Forelimb muscle (tissue), 1 donor: ENCODE results near the gene CABYR. TPM values are rescaled to one million over a fixed set of nuclear protein-coding genes. Genes with fewer than 3 reads are reported as not detected.

Source experiments
- DNase-seq: peaks from one replicate; pipeline ENCODE4 v3.0.0-alpha.2; 2013; ENCODE audit warnings: low read depth
- polyA plus RNA-seq: library from polyadenylated mRNA; unstranded; fragments of 120-200 nt; gene quantifications from one replicate; pipeline ENCODE4 v1.2.1, GENCODE V29; 2013; ENCODE audit not compliant: insufficient read length

The CABYR gene
- 3.3 TPM for polyA plus RNA-seq

DNA sequence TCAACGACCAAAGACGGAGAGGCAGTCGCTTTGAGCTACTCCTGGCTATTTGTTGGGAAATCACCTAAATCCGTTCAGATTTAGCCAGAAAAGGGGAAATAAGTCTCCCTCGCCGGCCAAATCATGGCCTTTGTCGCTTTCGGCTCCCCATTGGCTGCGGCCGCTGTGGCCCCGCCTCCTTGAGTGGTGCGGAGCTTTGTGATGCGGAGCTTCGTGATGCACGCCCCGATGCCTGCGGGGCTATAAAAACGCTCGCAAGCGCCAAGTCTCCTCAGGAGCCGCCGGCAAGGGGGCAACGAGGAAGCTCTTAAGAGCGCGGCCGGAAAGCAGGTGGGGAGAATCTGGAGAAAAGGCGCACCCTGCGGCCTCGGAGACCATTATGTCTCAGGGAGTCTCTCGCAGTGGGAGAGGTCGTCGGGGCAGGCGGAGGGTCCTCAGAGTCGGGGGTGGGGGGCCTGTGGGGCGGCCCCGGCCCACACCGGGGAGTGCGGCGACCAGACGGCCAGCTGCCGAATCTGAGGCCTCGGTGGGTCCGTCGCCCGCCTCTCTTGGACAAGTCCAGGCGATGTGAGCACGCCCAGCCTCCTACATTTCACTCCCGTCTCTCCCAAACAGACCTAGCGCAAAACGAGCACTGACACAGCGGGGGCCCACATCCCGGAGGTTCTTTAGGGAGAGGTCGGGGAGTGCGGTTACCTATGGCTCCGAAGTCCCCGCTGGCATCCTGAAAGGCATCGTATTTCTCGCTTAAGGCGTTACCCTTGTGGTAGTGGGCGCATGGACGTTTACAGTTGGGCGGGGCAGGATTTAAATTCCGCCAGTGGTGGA, at the start of gene CABYR:
Gene CABYR (plus strand): TSS at position 274 of the 828 bp plus-strand sequence. CDS start 4,053 bp downstream, outside the sequence.
- DNase-seq = peak; percentile 22

DNA sequence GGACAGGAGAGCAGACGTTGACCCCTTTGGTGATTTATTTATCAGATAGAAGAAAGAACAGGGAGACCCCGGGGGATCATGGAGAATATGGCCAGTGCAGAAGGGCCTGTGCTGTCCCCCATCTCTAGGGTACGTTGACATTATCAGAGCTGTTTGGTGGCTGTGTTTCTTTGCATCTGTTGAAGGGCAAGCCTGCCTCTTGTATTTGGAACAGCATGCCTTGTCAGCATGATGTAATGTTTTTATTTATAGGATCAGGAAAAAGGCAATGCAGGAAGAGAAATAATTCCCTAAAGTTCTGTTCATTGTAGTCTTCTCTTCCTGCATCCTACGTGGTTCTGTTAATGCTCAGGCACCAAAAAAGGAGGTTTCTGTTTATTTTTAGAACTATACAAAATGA, 49.8 kb upstream of the CABYR start:
- DNase-seq = no peak

DNA sequence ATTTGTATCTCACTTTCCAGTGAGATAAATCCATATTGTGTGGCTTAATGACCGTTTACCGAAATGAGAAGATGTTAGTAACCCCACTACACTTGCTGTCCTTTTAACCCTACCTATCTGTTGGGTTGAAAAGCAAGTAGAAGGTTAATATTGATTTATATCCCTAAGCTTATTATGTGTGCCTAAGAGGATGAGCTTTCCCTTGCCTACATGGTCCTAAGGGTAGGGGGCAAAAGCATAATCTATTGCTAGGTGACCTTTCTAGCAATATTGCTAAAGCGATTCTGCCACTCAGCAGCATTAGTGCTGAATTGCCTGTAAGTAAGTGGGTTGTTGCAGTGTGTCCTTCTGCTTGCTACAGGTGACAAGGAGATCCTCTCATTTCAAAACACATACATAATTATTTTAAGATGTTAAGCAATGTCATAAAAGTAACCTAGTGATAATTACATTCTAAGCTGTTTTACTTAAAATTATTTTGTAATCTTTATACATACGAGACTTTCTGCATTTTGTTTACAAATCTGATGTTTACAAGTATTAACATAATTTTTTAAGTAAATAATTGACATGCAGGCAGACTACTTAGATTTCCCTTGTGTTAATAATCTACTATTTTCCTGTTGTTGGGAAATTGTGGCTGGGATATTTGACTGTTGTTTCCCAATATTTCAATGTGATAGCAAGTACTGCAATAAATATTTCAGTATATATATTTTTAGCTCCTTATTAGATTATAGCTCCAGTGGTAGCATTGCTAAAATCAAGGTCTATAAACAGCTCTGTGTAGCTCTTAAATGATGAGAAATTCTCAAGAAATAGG, 49.1 kb upstream of the CABYR start:
- no peak for DNase-seq

DNA sequence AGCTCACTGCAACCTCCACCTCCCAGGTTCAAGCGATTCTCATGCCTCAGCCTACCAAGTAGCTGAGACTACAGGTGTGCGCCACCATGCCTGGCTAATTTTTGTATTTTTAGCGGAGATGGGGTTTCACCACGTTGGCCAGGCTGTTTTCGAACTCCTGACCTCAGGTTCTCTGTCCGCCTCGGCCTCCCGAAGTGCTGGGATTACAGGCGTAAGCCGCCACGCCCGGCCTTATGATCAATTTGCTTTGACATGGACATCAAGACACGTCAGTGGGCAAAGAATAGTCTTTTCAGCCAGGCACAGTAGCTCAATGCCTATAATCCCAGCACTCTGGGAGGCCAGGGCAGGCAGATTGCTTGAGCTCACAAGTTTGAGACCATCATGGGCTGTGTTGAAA, 48.0 kb upstream of the CABYR start:
- DNase-seq = no peak

DNA sequence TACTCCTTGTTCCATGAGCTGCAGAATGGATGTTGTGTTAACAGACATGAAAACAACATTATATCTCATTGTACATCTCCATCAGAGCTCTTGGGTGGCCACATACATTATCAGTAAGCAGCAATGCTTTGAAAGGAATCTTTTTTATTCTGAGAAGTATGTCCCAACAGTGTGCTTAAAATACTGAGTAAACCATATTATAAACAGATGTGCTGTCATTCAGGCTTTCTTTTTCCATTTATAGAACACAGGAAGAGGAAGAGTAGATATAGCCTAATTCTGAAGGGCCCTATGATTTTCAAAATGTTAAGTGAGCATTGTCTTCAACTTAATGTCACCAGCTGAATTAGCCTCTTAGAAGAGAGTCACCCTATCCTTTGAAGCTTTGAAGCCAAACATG, 44.3 kb upstream of the CABYR start:
- DNase-seq = no peak

- DNase-seq = no peak
Observed at GRCh38 chr18:24095976-24096375, 42.9 kb upstream of the CABYR start.

DNA sequence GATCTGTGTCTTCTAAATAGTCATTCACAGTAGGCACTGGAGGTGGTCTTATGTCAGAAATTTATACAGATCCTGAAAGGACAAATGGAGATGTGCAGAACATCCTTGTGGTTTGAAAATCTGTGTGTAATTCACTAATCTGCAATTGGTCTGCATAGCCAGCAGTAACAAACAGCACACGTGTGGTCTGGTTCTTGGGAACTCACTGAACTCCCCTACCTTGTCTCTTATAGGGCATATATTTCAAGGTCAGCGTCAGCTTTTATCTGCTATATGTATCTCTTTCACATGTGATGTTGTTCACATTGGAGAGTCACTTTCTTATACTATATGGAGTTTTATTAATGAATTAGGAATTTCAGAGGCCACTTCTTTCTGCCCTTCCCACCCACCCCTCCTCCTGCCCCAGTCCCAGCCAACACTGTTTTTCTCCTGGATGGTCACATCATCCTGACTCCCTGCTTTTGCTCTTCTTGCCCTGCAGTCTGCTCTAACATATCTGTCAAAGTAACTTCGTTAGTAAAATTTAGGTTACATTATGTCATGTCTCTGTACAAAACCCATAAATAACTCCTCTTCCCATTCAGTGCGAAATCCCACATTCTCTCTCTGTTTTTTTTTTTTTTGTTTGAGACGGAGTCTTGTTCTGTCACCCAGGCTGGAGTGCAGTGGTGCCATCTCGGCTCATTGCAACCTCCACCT, 35.4 kb upstream of the CABYR start:
- DNase-seq = no peak

GRCh38 chr18:24104486-24104885, 34.4 kb upstream of the CABYR start:
- no peak for DNase-seq

DNA sequence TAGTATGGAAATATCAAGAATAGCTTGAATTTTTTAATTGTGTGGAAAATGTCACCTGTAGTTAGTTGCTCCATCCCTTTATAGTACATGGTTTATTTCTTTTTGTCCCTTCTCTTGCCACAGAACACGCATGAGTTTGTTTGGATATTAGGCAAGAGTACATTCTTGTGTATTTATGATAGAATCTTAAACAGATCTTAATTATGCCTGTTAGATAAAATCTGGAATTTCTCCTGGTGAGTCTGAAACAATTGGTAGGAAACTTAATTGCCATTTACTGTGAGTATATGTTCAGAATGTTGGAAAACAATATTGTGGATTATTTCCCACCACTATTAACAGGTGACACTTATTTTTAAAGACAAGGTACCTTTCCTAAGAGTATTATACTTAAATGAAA, 30.2 kb upstream of the CABYR start:
- no peak for DNase-seq

- no peak for DNase-seq
Observed at GRCh38 chr18:24111936-24112335, 26.9 kb upstream of the CABYR start.

GRCh38 chr18:24112464-24112863, 26.4 kb upstream of the CABYR start:
- no peak for DNase-seq

- DNase-seq = no peak
Observed at GRCh38 chr18:24112874-24113615, 25.8 kb upstream of the CABYR start.

- DNase-seq = no peak
Observed at GRCh38 chr18:24114924-24115549, 23.8 kb upstream of the CABYR start.

- no peak for DNase-seq
Observed at GRCh38 chr18:24115628-24116027, 23.2 kb upstream of the CABYR start.

DNA sequence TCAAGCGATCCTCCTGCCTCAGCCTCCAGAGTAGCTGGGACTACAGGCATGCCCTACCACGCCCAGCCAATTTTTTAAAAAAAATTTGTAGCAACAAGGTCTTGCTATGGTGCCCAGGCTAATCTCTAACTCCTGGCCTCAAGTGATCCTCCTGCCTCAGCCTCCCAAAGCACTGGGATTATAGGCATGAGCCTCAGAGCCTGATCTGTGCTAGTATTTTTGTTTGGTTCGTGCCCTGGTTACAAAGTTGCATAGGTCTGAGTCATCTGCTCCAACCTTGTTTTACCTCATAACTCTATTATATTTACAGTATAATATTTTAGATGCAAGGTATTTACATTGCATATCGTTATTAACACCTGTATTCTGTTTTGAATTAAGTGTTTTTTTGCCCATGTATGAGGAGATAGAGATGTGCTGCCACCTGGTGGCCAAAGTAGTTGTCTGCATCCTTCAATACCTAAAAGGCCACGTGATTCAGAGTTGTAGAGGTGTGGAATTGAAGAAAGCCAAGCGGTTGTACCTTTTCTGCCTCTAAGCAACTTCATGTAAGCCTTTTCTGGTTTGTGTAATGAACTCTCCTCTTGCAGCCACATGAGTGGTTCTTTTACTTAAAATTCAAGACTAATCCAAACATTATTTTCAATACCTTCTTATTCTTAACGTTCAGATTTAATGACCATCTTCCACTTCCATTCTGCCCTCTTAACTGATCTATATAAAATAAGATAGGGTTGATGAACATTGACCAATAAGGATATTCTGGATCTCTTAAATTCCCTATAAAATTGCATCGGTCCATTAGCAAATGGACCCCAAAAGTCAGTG, 19.9 kb upstream of the CABYR start:
- DNase-seq = peak; percentile 52

- DNase-seq = no peak
Observed at GRCh38 chr18:24120676-24121075, 18.2 kb upstream of the CABYR start.

GRCh38 chr18:24121625-24122024, 17.2 kb upstream of the CABYR start:
- DNase-seq = no peak

DNA sequence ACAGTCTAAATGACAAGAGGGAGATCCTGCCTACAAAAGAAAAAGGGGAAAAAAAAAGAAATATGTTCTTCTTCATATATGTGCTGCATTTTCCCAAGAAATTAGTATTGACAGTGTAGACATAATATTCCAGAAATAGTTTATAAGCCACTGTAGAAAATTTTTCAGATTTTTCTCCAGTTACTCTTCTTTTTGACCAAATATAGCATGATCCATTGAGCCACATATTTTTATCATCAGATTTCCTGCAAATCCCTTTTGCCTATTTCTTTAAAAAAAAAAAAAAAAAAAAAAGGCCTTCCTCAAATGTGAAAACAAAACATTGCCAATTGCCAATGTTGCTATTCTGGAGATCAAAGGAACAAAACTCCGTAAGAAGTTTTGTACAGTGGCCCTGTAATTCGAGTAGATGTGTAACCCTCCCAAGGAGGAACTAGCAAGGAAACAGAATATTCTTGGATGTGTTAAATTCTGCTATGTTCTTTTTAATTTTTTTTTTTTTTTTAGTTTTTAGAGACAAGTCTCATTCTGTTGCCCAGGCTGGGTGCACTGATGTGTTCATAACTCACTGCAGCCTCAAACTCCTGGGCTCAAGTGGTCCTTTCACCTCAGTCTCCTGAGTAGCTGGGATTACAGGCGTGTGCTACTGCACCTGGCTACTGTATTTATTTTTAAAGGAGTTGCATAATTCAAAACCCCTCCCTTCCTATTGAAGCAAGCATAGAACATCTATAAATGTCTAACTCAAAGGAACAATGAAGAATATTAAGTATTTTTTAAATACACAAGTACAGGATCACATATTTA, 12.5 kb upstream of the CABYR start:
- DNase-seq = no peak

DNA sequence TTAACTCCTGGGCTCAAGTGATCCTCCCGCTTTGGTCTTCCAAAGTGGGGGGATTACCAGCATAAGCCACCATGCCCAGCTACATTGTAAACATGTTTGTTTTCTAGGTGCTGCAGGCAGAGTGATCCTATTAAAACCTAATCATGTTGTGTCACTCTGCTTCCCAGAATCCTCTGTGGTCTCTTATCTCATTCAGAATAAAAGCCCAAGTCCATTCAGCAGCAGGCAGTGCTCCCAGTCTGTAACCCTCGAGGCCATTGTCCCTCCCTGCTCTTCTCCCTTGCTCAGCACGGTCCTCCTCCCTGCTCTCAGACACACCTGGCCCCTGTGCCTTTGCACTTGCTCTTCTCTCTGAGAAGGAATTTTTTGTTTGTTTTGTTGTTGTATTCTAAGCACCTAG, 11.1 kb upstream of the CABYR start:
- DNase-seq = no peak
